ENCODE results near the gene ELSPBP1. TPM values are rescaled to one million over a fixed set of nuclear protein-coding genes. Genes with fewer than 3 reads are reported as not detected.

ELSPBP1 gene
- total RNA-seq, 3 donors from 2014 or later: not detected

DNA sequence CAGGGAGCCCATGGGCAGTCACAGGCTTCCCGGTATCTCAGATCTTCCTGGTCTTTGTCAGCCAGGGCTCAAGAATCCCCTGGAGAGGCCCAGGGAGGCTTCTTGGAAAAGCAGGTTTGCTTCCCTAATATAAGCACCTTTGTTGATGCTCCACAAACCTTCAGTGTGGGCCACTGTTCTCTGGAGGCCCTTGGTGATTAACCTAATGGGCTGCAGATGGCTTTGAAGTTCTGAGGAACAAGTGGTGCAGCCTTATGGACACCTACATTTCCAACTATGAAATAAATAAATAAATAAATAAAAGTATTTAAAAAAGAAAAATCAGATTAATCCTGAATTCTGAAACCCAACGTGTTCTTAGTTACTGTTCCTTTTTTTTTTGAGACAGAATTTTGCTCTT lies 2.4 kb upstream of the ELSPBP1 start, which contains the start of gene BSPH1:
Gene BSPH1 (minus strand): TSS at position 101 of the 400 bp plus-strand sequence. CDS start 89 bp downstream, at position 12.
- intact Hi-C loops (cut with DNase I; ENCODE audit: low total_unique reads): loop anchor here (5.0 kb wide), 1 partner anchor 385 kb away; no protein-coding TSS in a partner anchor
- Histone ChIP-seq H3K9me3 (no peaks in the 10 kb centered on the region), H3K27me3 (peaks cover 0 to 40% of the 10 kb centered on the region in 2 donors), H3K36me3 (no peaks in the 10 kb centered on the region), H3K27ac (no peak within 1 kb of the TSS), H3K4me1 (no peaks in the 10 kb centered on the region), H3K4me3 (no peak within 1 kb of the TSS)
- TF ChIP-seq POLR2AphosphoS5 (IDR thresholded peaks at IDR 0.05) (no peak), POLR2A (IDR thresholded peaks at IDR 0.05) (no peak)
- TF ChIP-seq, protein P1, sequence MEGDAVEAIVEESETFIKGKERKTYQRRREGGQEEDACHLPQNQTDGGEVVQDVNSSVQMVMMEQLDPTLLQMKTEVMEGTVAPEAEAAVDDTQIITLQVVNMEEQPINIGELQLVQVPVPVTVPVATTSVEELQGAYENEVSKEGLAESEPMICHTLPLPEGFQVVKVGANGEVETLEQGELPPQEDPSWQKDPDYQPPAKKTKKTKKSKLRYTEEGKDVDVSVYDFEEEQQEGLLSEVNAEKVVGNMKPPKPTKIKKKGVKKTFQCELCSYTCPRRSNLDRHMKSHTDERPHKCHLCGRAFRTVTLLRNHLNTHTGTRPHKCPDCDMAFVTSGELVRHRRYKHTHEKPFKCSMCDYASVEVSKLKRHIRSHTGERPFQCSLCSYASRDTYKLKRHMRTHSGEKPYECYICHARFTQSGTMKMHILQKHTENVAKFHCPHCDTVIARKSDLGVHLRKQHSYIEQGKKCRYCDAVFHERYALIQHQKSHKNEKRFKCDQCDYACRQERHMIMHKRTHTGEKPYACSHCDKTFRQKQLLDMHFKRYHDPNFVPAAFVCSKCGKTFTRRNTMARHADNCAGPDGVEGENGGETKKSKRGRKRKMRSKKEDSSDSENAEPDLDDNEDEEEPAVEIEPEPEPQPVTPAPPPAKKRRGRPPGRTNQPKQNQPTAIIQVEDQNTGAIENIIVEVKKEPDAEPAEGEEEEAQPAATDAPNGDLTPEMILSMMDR (IDR thresholded peaks at IDR 0.05): no peak
- DNase-seq (ENCODE audit: low spot score in 2 of 2): no peak

- H3K4me3 ChIP-seq: no peak overlapping the region
- TF ChIP-seq POLR2AphosphoS5 (IDR thresholded peaks at IDR 0.05): no peak
- TF ChIP-seq POLR2A (IDR thresholded peaks at IDR 0.05): no peak
- TF ChIP-seq, protein P1 (IDR thresholded peaks at IDR 0.05): no peak
- H3K27ac ChIP-seq: no peak overlapping the region
- intact Hi-C loops (cut with DNase I; ENCODE audit: low total_unique reads): no loop called here
- DNase-seq (ENCODE audit: low spot score in 2 of 2): no peak
- peaks cover 0 to 7% of the 10 kb centered on the region in 2 donors for H3K27me3 ChIP-seq
- H3K4me1 ChIP-seq: no peaks in the 10 kb centered on the region
- peaks cover 0 to 13% of the 10 kb centered on the region in 2 donors for H3K9me3 ChIP-seq
- no peaks in the 10 kb centered on the region for H3K36me3 ChIP-seq
Observed at GRCh38 chr19:47996230-47996727, 1.8 kb downstream of the ELSPBP1 start.

- TF ChIP-seq POLR2A (IDR thresholded peaks at IDR 0.05): no peak
- TF ChIP-seq, protein P1 (IDR thresholded peaks at IDR 0.05): no peak
- TF ChIP-seq POLR2AphosphoS5 (IDR thresholded peaks at IDR 0.05): no peak
- intact Hi-C loops (cut with DNase I; ENCODE audit: low total_unique reads): no loop called here
Observed at GRCh38 chr19:47998800-47999199, 4.4 kb downstream of the ELSPBP1 start.

GRCh38 chr19:48000846-48001245 lies 6.4 kb downstream of the ELSPBP1 start:
- DNase-seq (ENCODE audit: low spot score in 2 of 2): no peak

More at GRCh38 chr19:47998800-47999199, 4.4 kb downstream of the ELSPBP1 start:
- Histone ChIP-seq H3K36me3 (no peaks in the 10 kb centered on the region), H3K27ac (no peak overlapping the region), H3K27me3 (peaks cover 0 to 7% of the 10 kb centered on the region in 2 donors), H3K4me1 (no peaks in the 10 kb centered on the region), H3K9me3 (peaks cover 0 to 17% of the 10 kb centered on the region in 2 donors), H3K4me3 (no peak overlapping the region)
- DNase-seq (ENCODE audit: low spot score in 2 of 2): no peak

GRCh38 chr19:48004236-48004635 lies 9.8 kb downstream of the ELSPBP1 start:
- no peaks in the 10 kb centered on the region for H3K36me3 ChIP-seq
- peaks cover 0 to 7% of the 10 kb centered on the region in 2 donors for H3K27me3 ChIP-seq
- no peak overlapping the region for H3K4me3 ChIP-seq
- DNase-seq (ENCODE audit: low spot score in 2 of 2): no peak
- no peak overlapping the region for H3K27ac ChIP-seq
- peaks cover 0 to 18% of the 10 kb centered on the region in 2 donors for H3K9me3 ChIP-seq
- intact Hi-C loops (cut with DNase I; ENCODE audit: low total_unique reads): no loop called here
- TF ChIP-seq POLR2A (IDR thresholded peaks at IDR 0.05) (no peak), POLR2AphosphoS5 (IDR thresholded peaks at IDR 0.05) (no peak)
- TF ChIP-seq, protein P1 (IDR thresholded peaks at IDR 0.05): no peak
- H3K4me1 ChIP-seq: no peaks in the 10 kb centered on the region

More at GRCh38 chr19:48000846-48001245, 6.4 kb downstream of the ELSPBP1 start:
- Histone ChIP-seq H3K4me1 (no peaks in the 10 kb centered on the region), H3K27ac (no peak overlapping the region), H3K36me3 (no peaks in the 10 kb centered on the region), H3K4me3 (no peak overlapping the region), H3K9me3 (peaks cover 0 to 17% of the 10 kb centered on the region in 2 donors), H3K27me3 (peaks cover 0 to 11% of the 10 kb centered on the region in 2 donors)
- TF ChIP-seq, protein P1 (IDR thresholded peaks at IDR 0.05): no peak
- TF ChIP-seq POLR2A (IDR thresholded peaks at IDR 0.05) (no peak), POLR2AphosphoS5 (IDR thresholded peaks at IDR 0.05) (no peak)
- intact Hi-C loops (cut with DNase I; ENCODE audit: low total_unique reads): no loop called here
